ENCODE data around the gene CSNK2B.

The CSNK2B gene

GRCh38 chr6:31642798-31643570 lies 22.9 kb upstream of the CSNK2B start:
- no peak for DNase-seq (ENCODE audit: low read depth)
- TF ChIP-seq CTCF (IDR thresholded peaks at IDR 0.05; ENCODE audit: low read depth, low read length, missing control alignments): no peak
- no peak overlapping the region for H3K4me3 ChIP-seq (ENCODE audit: low read depth, low read length)
- in situ Hi-C loops (cut with HindIII; ENCODE audit: low sequenced_read_pairs): no loop called here

- TF ChIP-seq CTCF (IDR thresholded peaks at IDR 0.05; ENCODE audit: low read depth, low read length, missing control alignments): no peak
- DNase-seq (ENCODE audit: low read depth): no peak
- in situ Hi-C loops (cut with HindIII; ENCODE audit: low sequenced_read_pairs): no loop called here
- no peak overlapping the region for H3K4me3 ChIP-seq (ENCODE audit: low read depth, low read length)
These were observed 21.9 kb upstream of the CSNK2B start for GRCh38 chr6:31643818-31644454.

- H3K4me3 ChIP-seq (ENCODE audit: low read depth, low read length): no peak overlapping the region
- no peak for TF ChIP-seq CTCF (IDR thresholded peaks at IDR 0.05; ENCODE audit: low read depth, low read length, missing control alignments)
- in situ Hi-C loops (cut with HindIII; ENCODE audit: low sequenced_read_pairs): no loop called here
- no peak for DNase-seq (ENCODE audit: low read depth)
These were observed 20.6 kb upstream of the CSNK2B start for GRCh38 chr6:31645325-31645724.

GRCh38 chr6:31651602-31652191 lies 14.2 kb upstream of the CSNK2B start:
- no peak for TF ChIP-seq CTCF (IDR thresholded peaks at IDR 0.05; ENCODE audit: low read depth, low read length, missing control alignments)
- in situ Hi-C loops (cut with HindIII; ENCODE audit: low sequenced_read_pairs): no loop called here
- DNase-seq (ENCODE audit: low read depth): no peak

GRCh38 chr6:31652925-31653724 lies 12.8 kb upstream of the CSNK2B start:
- TF ChIP-seq CTCF (IDR thresholded peaks at IDR 0.05; ENCODE audit: low read depth, low read length, missing control alignments): no peak
- peak overlapping the region; percentile 81 for H3K4me3 ChIP-seq (ENCODE audit: low read depth, low read length)
- DNase-seq (ENCODE audit: low read depth): no peak
- in situ Hi-C loops (cut with HindIII; ENCODE audit: low sequenced_read_pairs): no loop called here

More at GRCh38 chr6:31651602-31652191, 14.2 kb upstream of the CSNK2B start:
- peak overlapping the region; percentile 81 for H3K4me3 ChIP-seq (ENCODE audit: low read depth, low read length)
